HepG2 (cell line): ENCODE results near the gene KLHL36. TPM values are rescaled to one million over a fixed set of nuclear protein-coding genes. Genes with fewer than 3 reads are reported as not detected.
A peak's percentile ranks its signal among the peaks of the same experiment; 100 is the strongest.

Source experiments
- AGO1 ChIP-seq: fragments of 200-400 bp; formaldehyde crosslinking; IDR thresholded peaks from 2 replicates; pipeline ENCODE4 v1.6.1; 2017; ENCODE audit warnings: mild to moderate bottlenecking, low read depth, low read length, moderate library complexity; ENCODE audit not compliant: poor library complexity, severe bottlenecking
- CENPX ChIP-seq: sonication (generic); formaldehyde crosslinking; IDR thresholded peaks from 2 replicates; pipeline ENCODE4 v1.9.0; 2021; ENCODE audit warnings: mild to moderate bottlenecking, missing genetic modification reagents, moderate library complexity
- ESRRA ChIP-seq: sonication (generic); formaldehyde crosslinking; IDR thresholded peaks from 2 replicates; pipeline ENCODE4 v1.5.1; 2020; ENCODE audit warnings: mild to moderate bottlenecking, low read depth, missing genetic modification reagents
- FLYWCH1 ChIP-seq: sonication (generic); formaldehyde crosslinking; IDR thresholded peaks from 2 replicates; pipeline ENCODE4 v1.8.1; 2023; ENCODE audit warnings: mild to moderate bottlenecking, missing genetic modification reagents
- HHEX ChIP-seq: IDR thresholded peaks from 2 replicates; pipeline ENCODE4 v1.6.1; 2016; ENCODE audit warnings: control low read depth
- KDM5B ChIP-seq: sonication (generic); formaldehyde crosslinking; IDR thresholded peaks from 2 replicates; pipeline ENCODE4 v1.4.0; 2020; ENCODE audit warnings: missing genetic modification reagents, mild to moderate bottlenecking, borderline replicate concordance
- KLF16 ChIP-seq, 2 experiments: sonication (generic) in 1 of 2; formaldehyde crosslinking in 1 of 2; IDR thresholded peaks; 2 replicates each; pipeline versions ENCODE4 v1.6.1 to v1.8.0; 2016 to 2023; ENCODE audit warnings: missing genetic modification reagents in 2 of 2, missing compliant biosample characterization in 1 of 2
- MAFK ChIP-seq, 2 experiments: IDR thresholded peaks in 1 of 2; conservative IDR thresholded peaks in 1 of 2; 2 replicates each; pipeline ENCODE4 v1.6.1; 2011; ENCODE audit warnings: improper control_type of control experiment in 2 of 2, low read length in 2 of 2
- MBNL3 ChIP-seq: fragments of 250-450 bp; sonication (Bioruptor Pico); conservative IDR thresholded peaks from 2 replicates; pipeline ENCODE4 v1.8.0; 2022; ENCODE audit warnings: mild to moderate bottlenecking, inconsistent platforms
- NONO ChIP-seq, 2 experiments: fragments of 450-650 bp in 1 of 2; sonication (generic) in 1 of 2; formaldehyde crosslinking in 1 of 2; IDR thresholded peaks in 1 of 2; conservative IDR thresholded peaks in 1 of 2; 2 replicates each; pipeline versions ENCODE4 v1.6.1 to v1.8.0; 2017 to 2022; ENCODE audit warnings: mild to moderate bottlenecking in 1 of 2, missing genetic modification reagents in 1 of 2, moderate library complexity in 1 of 2
- PLRG1 ChIP-seq: fragments of 450-650 bp; conservative IDR thresholded peaks from 2 replicates; pipeline ENCODE4 v1.6.1; 2016
- SCMH1 ChIP-seq: sonication (generic); formaldehyde crosslinking; IDR thresholded peaks from 2 replicates; pipeline ENCODE4 v1.9.0; 2021; ENCODE audit warnings: missing genetic modification reagents, mild to moderate bottlenecking, borderline replicate concordance
- SMARCE1 ChIP-seq: fragments of 450-650 bp; IDR thresholded peaks from 2 replicates; pipeline ENCODE4 v1.6.1; 2017; ENCODE audit warnings: borderline replicate concordance
- YEATS4 ChIP-seq: sonication (generic); formaldehyde crosslinking; IDR thresholded peaks from 2 replicates; pipeline ENCODE4 v1.4.0; 2020; ENCODE audit warnings: missing genetic modification reagents, borderline replicate concordance
- ZC3H4 ChIP-seq: sonication (generic); formaldehyde crosslinking; IDR thresholded peaks from 2 replicates; pipeline ENCODE4 v1.4.0; 2020; ENCODE audit warnings: missing genetic modification reagents, borderline replicate concordance
- ZNF12 ChIP-seq: sonication (generic); formaldehyde crosslinking; IDR thresholded peaks from 2 replicates; pipeline ENCODE4 v1.5.0; 2020; ENCODE audit warnings: missing genetic modification reagents
- ZNF121 ChIP-seq: sonication (generic); formaldehyde crosslinking; IDR thresholded peaks from 2 replicates; pipeline ENCODE4 v1.5.0; 2020; ENCODE audit warnings: mild to moderate bottlenecking, missing genetic modification reagents
- ZNF124 ChIP-seq: sonication (generic); formaldehyde crosslinking; IDR thresholded peaks from 2 replicates; pipeline ENCODE4 v1.4.0; 2020; ENCODE audit warnings: missing genetic modification reagents
- ZNF260 ChIP-seq: sonication (generic); formaldehyde crosslinking; IDR thresholded peaks from 2 replicates; pipeline ENCODE4 v1.4.0; 2020; ENCODE audit warnings: missing genetic modification reagents, low read depth, mild to moderate bottlenecking, borderline replicate concordance
- ZNF569 ChIP-seq: sonication (generic); formaldehyde crosslinking; IDR thresholded peaks from 2 replicates; pipeline ENCODE4 v1.5.0; 2020; ENCODE audit warnings: mild to moderate bottlenecking, missing genetic modification reagents, moderate library complexity, borderline replicate concordance
- ZNF644 ChIP-seq: IDR thresholded peaks from 2 replicates; pipeline ENCODE4 v1.6.1; 2016; ENCODE audit warnings: low read depth
- ZNF782 ChIP-seq: sonication (generic); formaldehyde crosslinking; IDR thresholded peaks from 2 replicates; pipeline ENCODE4 v1.4.0; 2020; ENCODE audit warnings: missing genetic modification reagents, mild to moderate bottlenecking, borderline replicate concordance
- ZNF816 ChIP-seq: sonication (generic); formaldehyde crosslinking; IDR thresholded peaks from 2 replicates; pipeline ENCODE4 v1.8.0; 2022; ENCODE audit warnings: missing genetic modification reagents, mild to moderate bottlenecking, borderline replicate concordance
- ZNF878 ChIP-seq: sonication (generic); formaldehyde crosslinking; IDR thresholded peaks from 2 replicates; pipeline ENCODE4 v1.8.1; 2023; ENCODE audit warnings: mild to moderate bottlenecking, missing genetic modification reagents, moderate library complexity
- polyA plus RNA-seq, 8 experiments: library from polyadenylated mRNA; depleted of rRNA in 3 of 8; stranded (reverse) in 7 of 8; unstranded in 1 of 8; fragments of >200 nt; fragmentation: Illumina TruSeq in 4 of 8; extraction: Trizol in 4 of 8; gene quantifications; 2 replicates each; pipeline versions ENCODE4 v1.2.1 to v1.2.3, GENCODE V29; 2011 to 2016; ENCODE audit warnings: low read depth in 4 of 8, missing spikeins in 1 of 8, mixed read lengths in 1 of 8; ENCODE audit not compliant: insufficient read depth in 1 of 8
- total RNA-seq, 5 experiments: library from RNA; depleted of rRNA; stranded (reverse); fragments of >200 nt; fragmentation: Illumina TruSeq; extraction: Trizol; gene quantifications; 2 replicates each; pipeline ENCODE4 v1.2.3, GENCODE V29; 2016; ENCODE audit warnings: low read depth in 1 of 5
- TF ChIP-seq, protein P1 (sequence below): sonication (generic); formaldehyde crosslinking; IDR thresholded peaks from 2 replicates; pipeline ENCODE4 v1.9.0; 2021; ENCODE audit warnings: missing genetic modification reagents, mild to moderate bottlenecking, borderline replicate concordance
- TF ChIP-seq, protein P2 (sequence below): sonication (generic); formaldehyde crosslinking; IDR thresholded peaks from 2 replicates; pipeline ENCODE4 v1.4.0; 2020; ENCODE audit warnings: low read depth, mild to moderate bottlenecking, missing genetic modification reagents
- TF ChIP-seq, protein P3 (sequence below): sonication (generic); formaldehyde crosslinking; IDR thresholded peaks from 2 replicates; pipeline ENCODE4 v1.4.0; 2020; ENCODE audit warnings: missing genetic modification reagents, borderline replicate concordance

Gene KLHL36
- total and polyA plus RNA-seq, 2 of the 13 experiments (the other 11 are each of a cell fraction or from before 2014, with no cell fraction given): 24.3 to 26.0 TPM

DNA sequence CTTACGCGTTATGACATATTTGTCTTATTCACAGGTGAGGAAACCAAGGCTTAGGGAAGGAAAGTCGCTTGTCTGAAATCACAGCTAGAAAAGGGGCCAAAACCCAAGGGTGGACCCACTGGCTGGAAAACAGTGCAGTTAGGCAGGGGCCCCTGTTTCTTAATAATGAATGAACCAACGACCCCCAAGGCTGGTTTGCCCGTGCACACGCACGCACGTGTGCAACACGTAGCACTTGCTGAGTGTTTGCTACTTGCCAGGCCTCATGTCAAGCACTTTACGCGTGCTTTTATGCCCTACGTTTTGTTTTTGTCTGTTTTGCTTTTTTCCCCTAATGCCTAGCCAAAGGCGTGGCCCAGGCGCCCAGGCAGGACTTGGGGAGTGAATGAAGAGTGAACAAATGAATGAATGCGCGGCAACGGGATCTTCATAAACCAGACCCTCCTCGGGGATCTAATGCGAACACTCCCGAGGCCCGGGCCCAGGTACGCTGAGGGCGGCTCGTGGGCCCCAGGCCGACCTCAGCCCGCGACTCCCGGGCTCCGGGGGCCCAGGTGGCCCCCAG is 50.9 kb downstream of the KLHL36 start (continued):
- TF ChIP-seq, protein P1, sequence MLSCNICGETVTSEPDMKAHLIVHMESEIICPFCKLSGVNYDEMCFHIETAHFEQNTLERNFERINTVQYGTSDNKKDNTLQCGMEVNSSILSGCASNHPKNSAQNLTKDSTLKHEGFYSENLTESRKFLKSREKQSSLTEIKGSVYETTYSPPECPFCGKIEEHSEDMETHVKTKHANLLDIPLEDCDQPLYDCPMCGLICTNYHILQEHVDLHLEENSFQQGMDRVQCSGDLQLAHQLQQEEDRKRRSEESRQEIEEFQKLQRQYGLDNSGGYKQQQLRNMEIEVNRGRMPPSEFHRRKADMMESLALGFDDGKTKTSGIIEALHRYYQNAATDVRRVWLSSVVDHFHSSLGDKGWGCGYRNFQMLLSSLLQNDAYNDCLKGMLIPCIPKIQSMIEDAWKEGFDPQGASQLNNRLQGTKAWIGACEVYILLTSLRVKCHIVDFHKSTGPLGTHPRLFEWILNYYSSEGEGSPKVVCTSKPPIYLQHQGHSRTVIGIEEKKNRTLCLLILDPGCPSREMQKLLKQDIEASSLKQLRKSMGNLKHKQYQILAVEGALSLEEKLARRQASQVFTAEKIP (CRISPR knock-in tag): no peak
- no peak for TF ChIP-seq ZNF260 (CRISPR knock-in tag)
- TF ChIP-seq ZNF12 (CRISPR knock-in tag): peak; percentile 13; the same call in 1 of the 2 replicates
- TF ChIP-seq NONO (IDR thresholded peaks at IDR 0.05): no peak
- no peak for TF ChIP-seq NONO (CRISPR knock-in tag; conservative IDR thresholded peaks at IDR 0.05)
- TF ChIP-seq ZNF121: no peak
- TF ChIP-seq, protein P2, sequence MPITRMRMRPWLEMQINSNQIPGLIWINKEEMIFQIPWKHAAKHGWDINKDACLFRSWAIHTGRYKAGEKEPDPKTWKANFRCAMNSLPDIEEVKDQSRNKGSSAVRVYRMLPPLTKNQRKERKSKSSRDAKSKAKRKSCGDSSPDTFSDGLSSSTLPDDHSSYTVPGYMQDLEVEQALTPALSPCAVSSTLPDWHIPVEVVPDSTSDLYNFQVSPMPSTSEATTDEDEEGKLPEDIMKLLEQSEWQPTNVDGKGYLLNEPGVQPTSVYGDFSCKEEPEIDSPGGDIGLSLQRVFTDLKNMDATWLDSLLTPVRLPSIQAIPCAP (CRISPR knock-in tag): no peak
- no peak for TF ChIP-seq ZNF878
- TF ChIP-seq PLRG1: no peak
- TF ChIP-seq, protein P3, sequence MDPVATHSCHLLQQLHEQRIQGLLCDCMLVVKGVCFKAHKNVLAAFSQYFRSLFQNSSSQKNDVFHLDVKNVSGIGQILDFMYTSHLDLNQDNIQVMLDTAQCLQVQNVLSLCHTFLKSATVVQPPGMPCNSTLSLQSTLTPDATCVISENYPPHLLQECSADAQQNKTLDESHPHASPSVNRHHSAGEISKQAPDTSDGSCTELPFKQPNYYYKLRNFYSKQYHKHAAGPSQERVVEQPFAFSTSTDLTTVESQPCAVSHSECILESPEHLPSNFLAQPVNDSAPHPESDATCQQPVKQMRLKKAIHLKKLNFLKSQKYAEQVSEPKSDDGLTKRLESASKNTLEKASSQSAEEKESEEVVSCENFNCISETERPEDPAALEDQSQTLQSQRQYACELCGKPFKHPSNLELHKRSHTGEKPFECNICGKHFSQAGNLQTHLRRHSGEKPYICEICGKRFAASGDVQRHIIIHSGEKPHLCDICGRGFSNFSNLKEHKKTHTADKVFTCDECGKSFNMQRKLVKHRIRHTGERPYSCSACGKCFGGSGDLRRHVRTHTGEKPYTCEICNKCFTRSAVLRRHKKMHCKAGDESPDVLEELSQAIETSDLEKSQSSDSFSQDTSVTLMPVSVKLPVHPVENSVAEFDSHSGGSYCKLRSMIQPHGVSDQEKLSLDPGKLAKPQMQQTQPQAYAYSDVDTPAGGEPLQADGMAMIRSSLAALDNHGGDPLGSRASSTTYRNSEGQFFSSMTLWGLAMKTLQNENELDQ (CRISPR knock-in tag): no peak
- no peak; a peak in 1 of 4 replicates for TF ChIP-seq KLF16 (CRISPR knock-in tag; IDR thresholded peaks at IDR 0.05)
- TF ChIP-seq ZNF569 (CRISPR knock-in tag): no peak
- peak; percentile 39; the same call in 1 of the 2 replicates for TF ChIP-seq ESRRA (CRISPR knock-in tag)
- TF ChIP-seq ZNF124 (CRISPR knock-in tag): no peak
- no peak for TF ChIP-seq AGO1
- no peak for TF ChIP-seq MBNL3
- TF ChIP-seq YEATS4 (CRISPR knock-in tag): no peak
- TF ChIP-seq HHEX: no peak
- TF ChIP-seq MAFK (conservative IDR thresholded peaks at IDR 0.05 in 1 of 2, IDR thresholded peaks at IDR 0.05 in 1 of 2; ENCODE audit: low read length in 2 of 2): no peak
- TF ChIP-seq KDM5B (CRISPR knock-in tag): peak; percentile 90
- 0 out of 2 replicates have a peak, but pooled peaks have one; percentile 10 for TF ChIP-seq ZNF644 (CRISPR knock-in tag)
- peak; percentile 88; the same call in 1 of the 2 replicates for TF ChIP-seq ZC3H4 (CRISPR knock-in tag)
- TF ChIP-seq SCMH1 (CRISPR knock-in tag): no peak
- 0 out of 2 replicates have a peak, but pooled peaks have one; percentile 16 for TF ChIP-seq ZNF782 (CRISPR knock-in tag)
- no peak for TF ChIP-seq ZNF816 (CRISPR knock-in tag)
- no peak for TF ChIP-seq CENPX (CRISPR knock-in tag)
- TF ChIP-seq FLYWCH1 (CRISPR knock-in tag): no peak
- TF ChIP-seq SMARCE1: no peak
